PC-3 (cell line): ENCODE results near the gene MRPL20. TPM values are rescaled to one million over a fixed set of nuclear protein-coding genes. Genes with fewer than 3 reads are reported as not detected.
A peak's percentile ranks its signal among the peaks of the same experiment; 100 is the strongest.

Experiments used
- ATAC-seq: fragments of 200-7000 bp; cut with Tn5 transposase; 2 replicates; pipeline ENCODE4 v1.9.1; 2020; ENCODE audit warnings: mild to moderate bottlenecking, moderate library complexity
- BruUV-seq: library from RNA; stranded (reverse); fragments of 400-500 nt; replicated peaks from 2 replicates; lab custom pipeline; 2021; lab: Mats Ljungman, UMichigan
- CTCF ChIA-PET: fragments of 300-600 bp; sonication (Branson Sonifier 250); formaldehyde crosslinking; loops from one replicate; lab custom pipeline; 2022; ENCODE audit warnings: antibody characterized with exemption; lab: Charles Lee
- POLR2A ChIA-PET: fragments of 300-600 bp; sonication (Branson Sonifier 250); formaldehyde crosslinking; loops from one replicate; lab custom pipeline; 2022; ENCODE audit warnings: antibody characterized with exemption; ENCODE audit not compliant: unreplicated experiment; lab: Charles Lee
- DNase-seq: peaks from one replicate; pipeline ENCODE4 v3.0.0-alpha.2; 2015
- H2AFZ ChIP-seq: fragments of 300-600 bp; sonication (generic); 2 replicates; pipeline ENCODE4 v1.6.0; 2016; ENCODE audit warnings: antibody characterized with exemption, low read length
- H3F3A ChIP-seq: fragments of 300-600 bp; sonication (generic); one replicate; pipeline ENCODE4 v1.6.0; 2017; ENCODE audit warnings: antibody characterized with exemption, low read length, control low read depth, mild to moderate bottlenecking; ENCODE audit not compliant: unreplicated experiment
- H3K27ac ChIP-seq: fragments of 300-600 bp; sonication (generic); 2 replicates; pipeline ENCODE4 v1.5.1; 2016; ENCODE audit warnings: mild to moderate bottlenecking, low read length
- H3K27me3 ChIP-seq: fragments of 300-600 bp; sonication (generic); 2 replicates; pipeline ENCODE4 v1.6.1; 2016; ENCODE audit warnings: low read length, mixed read lengths
- H3K36me3 ChIP-seq: fragments of 300-600 bp; sonication (generic); 2 replicates; pipeline ENCODE4 v1.6.1; 2016; ENCODE audit warnings: low read depth, mixed run types, low read length, mixed read lengths
- H3K4me1 ChIP-seq: fragments of 300-600 bp; sonication (generic); 2 replicates; pipeline ENCODE4 v1.5.1; 2016; ENCODE audit warnings: low read length; ENCODE audit not compliant: insufficient read depth
- H3K4me2 ChIP-seq: fragments of 300-600 bp; sonication (generic); 2 replicates; pipeline ENCODE4 v1.6.0; 2016; ENCODE audit warnings: low read length
- H3K4me3 ChIP-seq: fragments of 300-600 bp; sonication (generic); 2 replicates; pipeline ENCODE4 v1.5.1; 2016; ENCODE audit warnings: mild to moderate bottlenecking, low read length, mixed read lengths
- H3K79me2 ChIP-seq: fragments of 300-600 bp; sonication (generic); 2 replicates; pipeline ENCODE4 v1.6.1; 2017; ENCODE audit warnings: low read length, mixed read lengths
- H3K9ac ChIP-seq: fragments of 300-600 bp; sonication (generic); 2 replicates; pipeline ENCODE4 v1.6.0; 2016; ENCODE audit warnings: mild to moderate bottlenecking, low read length
- H3K9me2 ChIP-seq: fragments of 300-600 bp; sonication (generic); replicated peaks from 2 replicates; pipeline ENCODE4 v1.6.1; 2016; ENCODE audit warnings: mixed run types, low read length, mixed read lengths
- H3K9me3 ChIP-seq: fragments of 300-600 bp; sonication (generic); 2 replicates; pipeline ENCODE4 v1.6.1; 2016; ENCODE audit warnings: low read length, mixed read lengths
- H4K20me1 ChIP-seq: fragments of 300-600 bp; sonication (generic); 2 replicates; pipeline ENCODE4 v1.6.1; 2016; ENCODE audit warnings: low read length, mixed read lengths
- CTCF ChIP-seq: fragments of 300-600 bp; sonication (generic); conservative IDR thresholded peaks from 2 replicates; pipeline ENCODE4 v1.5.1; 2017; ENCODE audit warnings: antibody characterized with exemption, low read depth, mild to moderate bottlenecking, low read length
- EZH2 ChIP-seq: fragments of 300-600 bp; sonication (generic); IDR thresholded peaks from one replicate; pipeline ENCODE4 v1.6.1; 2017; ENCODE audit warnings: antibody characterized with exemption, mild to moderate bottlenecking, low read length; ENCODE audit not compliant: unreplicated experiment
- EZH2phosphoT487 ChIP-seq: fragments of 300-600 bp; sonication (generic); IDR thresholded peaks from 2 replicates; pipeline ENCODE4 v1.6.1; 2018; ENCODE audit warnings: mild to moderate bottlenecking, antibody characterized with exemption, low read length, borderline replicate concordance
- intact Hi-C: fragments of 100-400 bp; cut with micrococcal nuclease; formaldehyde crosslinking; loops from 2 replicates; pipeline ENCODE4 v1.9.0; 2023
- total RNA-seq: library from RNA; depleted of rRNA; stranded (reverse); fragments of >200 nt; gene quantifications from 2 replicates; pipeline ENCODE4 v1.2.3, GENCODE V29; 2014

MRPL20 gene
- total RNA-seq, 1 experiment from 2014 or later = 506 TPM

- 0 out of 2 replicates have a peak, but pooled peaks cover 11% of the 10 kb centered on the region for H4K20me1 ChIP-seq
- peaks cover 81% of the 10 kb centered on the region for H3K79me2 ChIP-seq
Measured at GRCh38 chr1:1397839-1398523, 9.1 kb downstream of the MRPL20 start.

GRCh38 chr1:1395166-1395565 lies 11.9 kb downstream of the MRPL20 start:
- TF ChIP-seq EZH2 (no peak), EZH2phosphoT487 (no peak), CTCF (no peak)
- no peak for ATAC-seq
- H3K9me3 ChIP-seq = no peaks in the 10 kb centered on the region
- no peak overlapping the region for H3K27ac ChIP-seq
- no peak for DNase-seq
- no peak overlapping the region for H2AFZ ChIP-seq
- H3K9ac ChIP-seq = no peak overlapping the region
- no peaks in the 10 kb centered on the region for H3K27me3 ChIP-seq
- peaks cover 88% of the 10 kb centered on the region for H3K79me2 ChIP-seq
- POLR2A ChIA-PET = no interaction called here
- H3F3A ChIP-seq = no peaks in the 10 kb centered on the region
- H3K4me2 ChIP-seq = no peak overlapping the region
- H3K9me2 ChIP-seq = no peaks in the 10 kb centered on the region
- intact Hi-C loops = no loop called here
- CTCF ChIA-PET = no interaction called here
- 0 out of 2 replicates have a peak, but pooled peaks cover 11% of the 10 kb centered on the region for H4K20me1 ChIP-seq
- H3K36me3 ChIP-seq = peaks cover 63% of the 10 kb centered on the region
- BruUV-seq = no TSS peak
- H3K4me1 ChIP-seq = peaks cover 11% of the 10 kb centered on the region
- H3K4me3 ChIP-seq = no peak overlapping the region

More at GRCh38 chr1:1397839-1398523, 9.1 kb downstream of the MRPL20 start:
- BruUV-seq = TSS peak; percentile 57
- CTCF ChIA-PET = no interaction called here
- peak overlapping the region; percentile 58 for H3K27ac ChIP-seq
- no peaks in the 10 kb centered on the region for H3F3A ChIP-seq
- peak overlapping the region; percentile 94 for H3K4me3 ChIP-seq
- DNase-seq (peak; percentile 65), ATAC-seq (no peak)
- TF ChIP-seq EZH2phosphoT487 = no peak
- no peak for TF ChIP-seq EZH2
- no peak for TF ChIP-seq CTCF
- H3K9me3 ChIP-seq = no peaks in the 10 kb centered on the region
- H3K9me2 ChIP-seq = no peaks in the 10 kb centered on the region
- intact Hi-C loops = loop anchor here (2.0 kb wide), 2 partner anchors 21 to 107 kb away; no protein-coding TSS in a partner anchor
- peak overlapping the region; percentile 98 for H3K9ac ChIP-seq
- no peaks in the 10 kb centered on the region for H3K27me3 ChIP-seq
- POLR2A ChIA-PET = no interaction called here
- no peak overlapping the region for H2AFZ ChIP-seq
- H3K4me1 ChIP-seq = peaks cover 29% of the 10 kb centered on the region
- peak overlapping the region; percentile 89 for H3K4me2 ChIP-seq
- peaks cover 47% of the 10 kb centered on the region for H3K36me3 ChIP-seq

GRCh38 chr1:1394116-1394515 lies 13.0 kb downstream of the MRPL20 start:
- POLR2A ChIA-PET = no interaction called here
- CTCF ChIA-PET = no interaction called here
- no peak overlapping the region for H3K4me2 ChIP-seq
- no peaks in the 10 kb centered on the region for H3K9me2 ChIP-seq
- H3K4me3 ChIP-seq = no peak overlapping the region
- 0 out of 2 replicates have a peak, but pooled peaks cover 11% of the 10 kb centered on the region for H4K20me1 ChIP-seq
- BruUV-seq = no TSS peak
- intact Hi-C loops = no loop called here
- peaks cover 83% of the 10 kb centered on the region for H3K79me2 ChIP-seq
- TF ChIP-seq CTCF (no peak), EZH2 (no peak), EZH2phosphoT487 (no peak)
- no peak for DNase-seq
- no peaks in the 10 kb centered on the region for H3F3A ChIP-seq
- H3K36me3 ChIP-seq = peaks cover 73% of the 10 kb centered on the region
- ATAC-seq = no peak
- H3K4me1 ChIP-seq = peaks cover 11% of the 10 kb centered on the region
- H3K27me3 ChIP-seq = no peaks in the 10 kb centered on the region
- H3K9me3 ChIP-seq = no peaks in the 10 kb centered on the region
- H3K27ac ChIP-seq = no peak overlapping the region
- H3K9ac ChIP-seq = no peak overlapping the region
- no peak overlapping the region for H2AFZ ChIP-seq
